CD14-positive monocyte (primary cell): ENCODE data around the gene ATP6V1D. TPM values are rescaled to one million over a fixed set of nuclear protein-coding genes. Genes with fewer than 3 reads are reported as not detected.

ENCODE experiments used
- DNase-seq, 3 donors: peaks; one replicate each; pipeline ENCODE4 v3.0.0-alpha.2; 2011 to 2022
- H2AFZ ChIP-seq: 2 replicates; pipeline ENCODE4 v1.6.0; 2012; ENCODE audit warnings: mild to moderate bottlenecking, low read depth, low read length, inconsistent platforms; ENCODE audit not compliant: insufficient read depth, poor library complexity, severe bottlenecking
- H3K27ac ChIP-seq, 2 donors: 1 replicate in 1 of 2; 2 replicates in 1 of 2; pipeline ENCODE4 v1.5.1; 2012 to 2013; ENCODE audit warnings: low read length in 2 of 2, control low read depth in 1 of 2, inconsistent platforms in 1 of 2, low read depth in 1 of 2, mild to moderate bottlenecking in 1 of 2
- H3K27me3 ChIP-seq, 2 donors: one replicate each; pipeline versions ENCODE4 v1.6.0 to v1.6.1; 2011 to 2013; ENCODE audit warnings: low read length in 2 of 2; ENCODE audit not compliant: control insufficient read depth in 2 of 2, insufficient read depth in 2 of 2
- H3K36me3 ChIP-seq, 2 donors: replicated peaks in 1 of 2; 1 replicate in 1 of 2; 2 replicates in 1 of 2; pipeline versions ENCODE4 v1.5.1 to v1.6.1; 2012 to 2013; ENCODE audit warnings: low read length in 2 of 2, control low read depth in 1 of 2, inconsistent platforms in 1 of 2, mild to moderate bottlenecking in 1 of 2; ENCODE audit not compliant: insufficient read depth in 2 of 2, control insufficient read depth in 1 of 2
- H3K4me1 ChIP-seq, 2 donors: 1 replicate in 1 of 2; 2 replicates in 1 of 2; pipeline versions ENCODE4 v1.5.1 to v1.6.1; 2012 to 2013; ENCODE audit warnings: low read length in 2 of 2, control low read depth in 1 of 2, inconsistent platforms in 1 of 2, mild to moderate bottlenecking in 1 of 2, moderate library complexity in 1 of 2; ENCODE audit not compliant: insufficient read depth in 2 of 2, control insufficient read depth in 1 of 2
- H3K4me2 ChIP-seq: replicated peaks from 2 replicates; pipeline ENCODE3; 2012; ENCODE audit warnings: low read length, moderate library complexity, mild to moderate bottlenecking; ENCODE audit not compliant: poor library complexity, severe bottlenecking; ENCODE audit errors: extremely low read depth
- H3K4me3 ChIP-seq, 3 experiments: fragments of 200-600 bp in 1 of 3; sonication (generic) in 1 of 3; replicated peaks in 1 of 3; 1 replicate in 2 of 3; 2 replicates in 1 of 3; pipeline ENCODE4 v1.5.1; 2011 to 2013; ENCODE audit warnings: low read length in 3 of 3, mild to moderate bottlenecking in 3 of 3, control low read depth in 2 of 3, low read depth in 2 of 3, inconsistent platforms in 1 of 3, moderate library complexity in 1 of 3
- H3K79me2 ChIP-seq: 2 replicates; pipeline ENCODE4 v1.6.0; 2012; ENCODE audit warnings: mild to moderate bottlenecking, control low read depth, inconsistent platforms, low read length, moderate library complexity; ENCODE audit not compliant: insufficient read depth
- H3K9ac ChIP-seq: 2 replicates; pipeline ENCODE4 v1.6.0; 2017; ENCODE audit warnings: low read length, mild to moderate bottlenecking; ENCODE audit not compliant: insufficient read depth, poor library complexity, severe bottlenecking
- H3K9me3 ChIP-seq, 2 donors: replicated peaks in 1 of 2; 1 replicate in 1 of 2; 2 replicates in 1 of 2; pipeline versions ENCODE4 v1.5.1 to v1.6.1; 2012 to 2013; ENCODE audit warnings: low read length in 2 of 2, control low read depth in 1 of 2; ENCODE audit not compliant: control insufficient read depth in 1 of 2, insufficient read depth in 1 of 2
- H4K20me1 ChIP-seq: 2 replicates; pipeline ENCODE4 v1.6.0; 2012; ENCODE audit warnings: mild to moderate bottlenecking, low read length, control low read depth, moderate library complexity; ENCODE audit not compliant: insufficient read depth
- H3K27ac Mint-ChIP-seq, 7 donors: one replicate each; pipeline ENCODE4 v1.8.0; 2020; ENCODE audit warnings: mild to moderate bottlenecking in 7 of 7, mixed read lengths in 7 of 7, moderate library complexity in 6 of 7, inconsistent platforms in 2 of 7
- H3K27me3 Mint-ChIP-seq, 3 donors: one replicate each; pipeline ENCODE4 v1.8.0; 2021 to 2022; ENCODE audit warnings: low read depth in 3 of 3, mild to moderate bottlenecking in 3 of 3, mixed read lengths in 3 of 3, moderate library complexity in 3 of 3, inconsistent platforms in 1 of 3
- H3K36me3 Mint-ChIP-seq, 2 donors: one replicate each; pipeline ENCODE4 v1.8.0; 2020; ENCODE audit warnings: mixed read lengths in 2 of 2, inconsistent platforms in 1 of 2, mild to moderate bottlenecking in 1 of 2
- H3K4me1 Mint-ChIP-seq: one replicate; pipeline ENCODE4 v1.8.0; 2020; ENCODE audit warnings: mild to moderate bottlenecking, mixed read lengths
- H3K4me3 Mint-ChIP-seq, 2 donors: one replicate each; pipeline ENCODE4 v1.8.0; 2020; ENCODE audit warnings: mild to moderate bottlenecking in 2 of 2, mixed read lengths in 2 of 2, moderate library complexity in 1 of 2
- H3K9me3 Mint-ChIP-seq, 7 donors: one replicate each; pipeline ENCODE4 v1.8.0; 2020 to 2022; ENCODE audit warnings: mixed read lengths in 7 of 7, mild to moderate bottlenecking in 6 of 7, moderate library complexity in 6 of 7, inconsistent platforms in 2 of 7
- WGBS: methylation state at CpG from one replicate; pipeline ENCODE4 v1.1.5; 2013; ENCODE audit warnings: missing lambda C conversion rate; ENCODE audit not compliant: insufficient coverage; 5-methylcytosine and 5-hydroxymethylcytosine counted together
- intact Hi-C, 2 donors: fragments of 100-400 bp; cut with micrococcal nuclease; formaldehyde crosslinking; loops; one replicate each; pipeline versions ENCODE4 v1.15.0 to v1.15.1; 2023
- polyA plus RNA-seq, 3 donors: library from polyadenylated mRNA; depleted of rRNA in 1 of 3; unstranded in 2 of 3; stranded (reverse) in 1 of 3; fragments of 300-500 nt in 2 of 3; fragments of >200 nt in 1 of 3; fragmentation: Illumina TruSeq in 2 of 3; gene quantifications; 1 replicate in 2 of 3; 2 replicates in 1 of 3; pipeline ENCODE4 v1.2.3, GENCODE V29; 2012 to 2021
- TF ChIP-seq, protein P1 (sequence below): fragments of 200-600 bp; IDR thresholded peaks from one replicate; pipeline ENCODE4 v1.8.0; 2022; ENCODE audit warnings: antibody characterized with exemption, mild to moderate bottlenecking

Gene ATP6V1D
- polyA plus RNA-seq, 3 donors = 18.4 to 122 (median 94.1) TPM

DNA sequence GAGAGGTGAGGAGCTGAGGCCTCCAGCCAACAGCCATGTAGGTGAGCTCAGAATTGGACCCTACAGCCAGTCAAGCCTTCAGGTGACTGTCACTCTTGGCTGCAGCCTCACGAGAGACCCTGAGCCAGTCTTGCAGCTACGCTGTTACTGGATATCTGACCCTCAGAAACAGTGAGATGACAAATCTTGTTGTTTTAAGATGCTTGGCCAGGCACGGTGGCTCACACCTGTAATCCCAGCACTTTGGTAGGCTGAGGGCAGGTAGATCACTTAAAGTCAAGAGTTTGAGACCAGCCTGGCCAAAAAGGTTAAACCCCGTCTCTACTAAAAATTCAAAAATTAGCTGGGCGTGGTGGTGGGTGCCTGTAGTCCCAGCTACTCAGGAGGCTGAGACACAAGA is 46.2 kb upstream of the ATP6V1D start:
- no peak overlapping the region for H3K27ac Mint-ChIP-seq
- no peaks in the 10 kb centered on the region for H3K36me3 Mint-ChIP-seq
- intact Hi-C loops = no loop called here
- no peak overlapping the region for H3K4me3 ChIP-seq
- H3K9me3 Mint-ChIP-seq = peaks cover 0 to 7% (median 0%) of the 10 kb centered on the region in 7 donors
- H4K20me1 ChIP-seq = no peaks in the 10 kb centered on the region
- H3K4me3 Mint-ChIP-seq = no peak overlapping the region
- no peaks in the 10 kb centered on the region for H3K27me3 ChIP-seq
- no peak overlapping the region for H2AFZ ChIP-seq
- TF ChIP-seq, protein P1, sequence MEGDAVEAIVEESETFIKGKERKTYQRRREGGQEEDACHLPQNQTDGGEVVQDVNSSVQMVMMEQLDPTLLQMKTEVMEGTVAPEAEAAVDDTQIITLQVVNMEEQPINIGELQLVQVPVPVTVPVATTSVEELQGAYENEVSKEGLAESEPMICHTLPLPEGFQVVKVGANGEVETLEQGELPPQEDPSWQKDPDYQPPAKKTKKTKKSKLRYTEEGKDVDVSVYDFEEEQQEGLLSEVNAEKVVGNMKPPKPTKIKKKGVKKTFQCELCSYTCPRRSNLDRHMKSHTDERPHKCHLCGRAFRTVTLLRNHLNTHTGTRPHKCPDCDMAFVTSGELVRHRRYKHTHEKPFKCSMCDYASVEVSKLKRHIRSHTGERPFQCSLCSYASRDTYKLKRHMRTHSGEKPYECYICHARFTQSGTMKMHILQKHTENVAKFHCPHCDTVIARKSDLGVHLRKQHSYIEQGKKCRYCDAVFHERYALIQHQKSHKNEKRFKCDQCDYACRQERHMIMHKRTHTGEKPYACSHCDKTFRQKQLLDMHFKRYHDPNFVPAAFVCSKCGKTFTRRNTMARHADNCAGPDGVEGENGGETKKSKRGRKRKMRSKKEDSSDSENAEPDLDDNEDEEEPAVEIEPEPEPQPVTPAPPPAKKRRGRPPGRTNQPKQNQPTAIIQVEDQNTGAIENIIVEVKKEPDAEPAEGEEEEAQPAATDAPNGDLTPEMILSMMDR = no peak
- DNase-seq = no peak
- H3K27me3 Mint-ChIP-seq = peaks cover 4 to 13% (median 10%) of the 10 kb centered on the region in 3 donors
- no peaks in the 10 kb centered on the region for H3K9me3 ChIP-seq
- H3K79me2 ChIP-seq = no peaks in the 10 kb centered on the region
- no peak overlapping the region for H3K27ac ChIP-seq
- H3K4me2 ChIP-seq = no peak overlapping the region
- H3K4me1 ChIP-seq = no peaks in the 10 kb centered on the region
- WGBS = 98% methylated on average over 4 of the region's 5 CpGs
- H3K4me1 Mint-ChIP-seq = no peaks in the 10 kb centered on the region
- H3K36me3 ChIP-seq = no peaks in the 10 kb centered on the region
- no peak overlapping the region for H3K9ac ChIP-seq

DNA sequence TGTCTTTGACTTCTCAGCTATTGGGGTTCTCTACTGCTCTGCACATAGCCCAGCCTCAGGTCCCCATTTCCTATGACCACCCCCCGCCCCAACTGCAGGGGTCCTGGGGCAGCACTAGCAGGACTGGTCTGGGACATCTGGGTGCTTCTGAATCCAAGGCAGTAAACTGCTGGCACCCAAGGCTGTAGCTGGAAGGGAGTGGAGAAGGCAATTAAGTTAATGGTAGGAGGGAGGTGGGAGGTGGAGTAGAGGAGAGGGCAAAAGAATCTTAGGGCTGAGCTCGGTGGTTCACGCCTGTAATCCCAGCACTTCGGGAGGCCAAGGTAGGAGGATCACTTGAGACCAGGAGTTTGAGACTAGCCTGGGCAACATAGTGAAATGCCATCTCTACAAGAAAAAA is 40.8 kb upstream of the ATP6V1D start:
- Mint-ChIP-seq H3K27me3 (peaks cover 2 to 11% (median 10%) of the 10 kb centered on the region in 3 donors), H3K36me3 (no peaks in the 10 kb centered on the region)
- 94% methylated on average over 3 of the region's 4 CpGs for WGBS

More for the DNA sequence above, 40.8 kb upstream of the ATP6V1D start:
- Histone ChIP-seq H3K9me3 (no peaks in the 10 kb centered on the region), H3K4me1 (no peaks in the 10 kb centered on the region), H3K9ac (no peak overlapping the region), H2AFZ (no peak overlapping the region), H3K27me3 (no peaks in the 10 kb centered on the region), H3K4me2 (no peak overlapping the region), H3K79me2 (no peaks in the 10 kb centered on the region), H3K27ac (no peak overlapping the region), H3K4me3 (no peak overlapping the region), H4K20me1 (no peaks in the 10 kb centered on the region), H3K36me3 (no peaks in the 10 kb centered on the region)
- Mint-ChIP-seq H3K4me1 (no peaks in the 10 kb centered on the region), H3K27ac (no peak overlapping the region), H3K9me3 (peaks cover 0 to 3% (median 0%) of the 10 kb centered on the region in 7 donors), H3K4me3 (no peak overlapping the region)
- intact Hi-C loops = no loop called here
- DNase-seq = no peak
- TF ChIP-seq, protein P1 = no peak
